HG03575 (cell line): ENCODE results near the gene RELL2.
"Not testable (repeated sequence)": the region's sequence is repeated elsewhere in the genome, so short reads cannot be mapped to it uniquely, and the experiment has no call there.

Experiments
- ATAC-seq: cut with Tn5 transposase; IDR thresholded peaks from one replicate; pipeline ENCODE4 v1.9.1; 2021; ENCODE audit not compliant: unreplicated experiment, insufficient number of reproducible peaks, low FRiP score; ENCODE audit errors: extremely low read depth

RELL2 gene

GRCh38 chr5:141636413-141637122, at the start of gene RELL2, which contains the start of gene HDAC3:
Gene RELL2, plus strand, starts transcription at chr5:141636997. Its CDS starts 1,229 bp downstream, at chr5:141638226.
Gene HDAC3, minus strand, starts transcription at chr5:141636849. Its CDS starts 59 bp downstream, at chr5:141636790.
- ATAC-seq: no peak

GRCh38 chr5:141590127-141590526, 46.7 kb upstream of the RELL2 start:
- ATAC-seq: no peak

GRCh38 chr5:141596867-141597266, 39.9 kb upstream of the RELL2 start:
- no peak for ATAC-seq

- ATAC-seq: no peak
Measured at GRCh38 chr5:141597394-141597793, 39.4 kb upstream of the RELL2 start.

- ATAC-seq: no peak
Measured at GRCh38 chr5:141597814-141598213, 39.0 kb upstream of the RELL2 start.

GRCh38 chr5:141598391-141599345, 38.1 kb upstream of the RELL2 start:
- no peak for ATAC-seq

GRCh38 chr5:141602606-141603005, 34.2 kb upstream of the RELL2 start:
- ATAC-seq: no peak

- ATAC-seq: no peak
Measured at GRCh38 chr5:141603923-141604717, 32.7 kb upstream of the RELL2 start.

- peak; percentile 86 for ATAC-seq
Measured at GRCh38 chr5:141605523-141606277, 31.1 kb upstream of the RELL2 start.

GRCh38 chr5:141608046-141608445, 28.8 kb upstream of the RELL2 start:
- ATAC-seq: no peak

GRCh38 chr5:141608557-141608956, 28.2 kb upstream of the RELL2 start:
- no peak for ATAC-seq

- ATAC-seq: no peak
Measured at GRCh38 chr5:141609044-141609443, 27.8 kb upstream of the RELL2 start.

- not testable (repeated sequence) for ATAC-seq
Measured at GRCh38 chr5:141609921-141610320, 26.9 kb upstream of the RELL2 start.

- ATAC-seq: no peak
Measured at GRCh38 chr5:141611289-141611688, 25.5 kb upstream of the RELL2 start.

- no peak for ATAC-seq
Measured at GRCh38 chr5:141613344-141613743, 23.5 kb upstream of the RELL2 start.

- ATAC-seq: no peak
Measured at GRCh38 chr5:141615991-141616720, 20.6 kb upstream of the RELL2 start.

GRCh38 chr5:141617128-141617527, 19.7 kb upstream of the RELL2 start:
- no peak for ATAC-seq

GRCh38 chr5:141617682-141618029, 19.1 kb upstream of the RELL2 start:
- no peak for ATAC-seq
